RWPE1 (cell line): ENCODE results near the gene PLA2G4B.

ENCODE experiments used
- CTCF ChIA-PET: fragments of 350-600 bp; sonication (Branson Sonifier 250); formaldehyde crosslinking; extraction: SDS; loops from one replicate; lab custom pipeline; 2021; lab: Yijun Ruan, JAX
- POLR2A ChIA-PET: fragments of 400-600 bp; formaldehyde crosslinking; extraction: SDS; loops from one replicate; lab custom pipeline; 2020; ENCODE audit warnings: antibody characterized with exemption; ENCODE audit not compliant: low non-redundant PET; lab: Yijun Ruan, JAX
- DNase-seq: peaks from one replicate; pipeline ENCODE4 v3.0.0; 2012; ENCODE audit warnings: low spot score
- H3K27ac ChIP-seq: fragments of 450-650 bp; 2 replicates; pipeline ENCODE4 v1.5.1; 2017
- TF ChIP-seq, protein P1 (sequence below): fragments of 450-650 bp; conservative IDR thresholded peaks from 2 replicates; pipeline ENCODE4 v1.5.1; 2017; ENCODE audit warnings: low read depth, mild to moderate bottlenecking

The PLA2G4B gene

GRCh38 chr15:41824062-41824745 is 14.4 kb upstream of the PLA2G4B start:
- TF ChIP-seq, protein P1, sequence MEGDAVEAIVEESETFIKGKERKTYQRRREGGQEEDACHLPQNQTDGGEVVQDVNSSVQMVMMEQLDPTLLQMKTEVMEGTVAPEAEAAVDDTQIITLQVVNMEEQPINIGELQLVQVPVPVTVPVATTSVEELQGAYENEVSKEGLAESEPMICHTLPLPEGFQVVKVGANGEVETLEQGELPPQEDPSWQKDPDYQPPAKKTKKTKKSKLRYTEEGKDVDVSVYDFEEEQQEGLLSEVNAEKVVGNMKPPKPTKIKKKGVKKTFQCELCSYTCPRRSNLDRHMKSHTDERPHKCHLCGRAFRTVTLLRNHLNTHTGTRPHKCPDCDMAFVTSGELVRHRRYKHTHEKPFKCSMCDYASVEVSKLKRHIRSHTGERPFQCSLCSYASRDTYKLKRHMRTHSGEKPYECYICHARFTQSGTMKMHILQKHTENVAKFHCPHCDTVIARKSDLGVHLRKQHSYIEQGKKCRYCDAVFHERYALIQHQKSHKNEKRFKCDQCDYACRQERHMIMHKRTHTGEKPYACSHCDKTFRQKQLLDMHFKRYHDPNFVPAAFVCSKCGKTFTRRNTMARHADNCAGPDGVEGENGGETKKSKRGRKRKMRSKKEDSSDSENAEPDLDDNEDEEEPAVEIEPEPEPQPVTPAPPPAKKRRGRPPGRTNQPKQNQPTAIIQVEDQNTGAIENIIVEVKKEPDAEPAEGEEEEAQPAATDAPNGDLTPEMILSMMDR = no peak
- CTCF ChIA-PET = interaction anchor here (1.2 kb wide), 1 partner anchor 17 kb away, joined by 7 read pairs; no protein-coding TSS in a partner anchor
- POLR2A ChIA-PET = no interaction called here
- peak overlapping the region; percentile 88 for H3K27ac ChIP-seq
- DNase-seq = no peak

- CTCF ChIA-PET = interaction anchor here (0.5 to 1.5 kb wide), 4 partner anchors 13 to 70 kb away, joined by 3 to 7 read pairs (median 4); no protein-coding TSS in a partner anchor
- POLR2A ChIA-PET = no interaction called here
- TF ChIP-seq, protein P1 = no peak
Measured at GRCh38 chr15:41825145-41825544, 13.5 kb upstream of the PLA2G4B start.

DNA sequence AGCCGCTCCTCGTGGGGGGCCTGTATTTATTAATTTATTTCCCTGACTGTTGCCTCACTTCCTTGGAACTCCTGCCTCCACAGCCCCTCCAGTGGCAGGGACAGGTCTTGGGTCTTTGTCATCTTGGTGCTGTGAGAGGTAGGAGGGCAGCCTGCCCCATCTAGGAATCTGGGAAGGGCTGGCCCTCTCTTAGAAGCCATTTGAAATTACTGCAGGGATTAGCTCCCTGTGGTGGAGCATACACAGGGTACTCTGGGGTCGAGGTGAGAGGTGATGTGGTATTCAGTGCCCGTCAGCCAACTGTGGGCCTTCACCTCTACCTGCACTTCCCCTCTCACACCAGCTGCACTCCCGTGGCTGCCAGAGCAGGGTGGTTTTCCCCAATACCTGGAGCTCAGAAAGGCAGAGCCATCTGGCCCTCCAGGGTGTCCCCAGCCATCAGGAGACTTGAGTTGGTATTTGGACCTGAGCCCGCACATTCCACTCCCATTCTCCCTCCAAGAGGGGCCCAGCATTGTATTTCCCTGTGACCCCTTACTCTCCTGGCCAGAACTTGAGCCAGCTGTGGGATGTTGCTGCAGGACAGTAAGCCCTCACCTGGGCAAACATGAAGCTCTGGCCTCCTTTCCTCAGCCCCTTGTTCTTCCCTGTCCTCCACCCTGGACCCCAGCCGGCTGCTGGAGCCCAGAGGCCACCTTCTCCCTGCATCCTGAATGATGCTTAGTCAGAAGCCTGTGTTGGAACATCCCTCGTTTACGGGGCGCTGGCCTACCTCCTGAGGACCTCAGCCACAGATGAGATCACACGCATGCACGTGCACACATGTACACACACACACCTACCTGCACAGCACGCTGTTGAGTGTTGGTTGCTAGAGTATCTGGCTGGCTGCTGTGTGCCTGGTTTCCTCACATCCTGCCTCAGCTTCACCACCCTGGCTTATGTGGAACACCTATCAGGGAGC is 12.8 kb upstream of the PLA2G4B start:
- POLR2A ChIA-PET = no interaction called here
- H3K27ac ChIP-seq = peak overlapping the region; percentile 88
- TF ChIP-seq, protein P1 = no peak
- CTCF ChIA-PET = interaction anchor here (0.5 to 1.5 kb wide), 5 partner anchors 14 to 222 kb away, joined by 3 to 7 read pairs (median 4); no protein-coding TSS in a partner anchor
- DNase-seq = no peak

More at GRCh38 chr15:41825145-41825544, 13.5 kb upstream of the PLA2G4B start:
- DNase-seq = no peak
- peak overlapping the region; percentile 88 for H3K27ac ChIP-seq

- peak overlapping the region; percentile 88 for H3K27ac ChIP-seq
- POLR2A ChIA-PET = interaction anchor here (0.6 kb wide), 1 partner anchor 58 kb away, joined by 3 read pairs; no protein-coding TSS in a partner anchor
- DNase-seq = no peak
- CTCF ChIA-PET = no interaction called here
- TF ChIP-seq, protein P1 = no peak
Measured at GRCh38 chr15:41827290-41827879, 11.3 kb upstream of the PLA2G4B start.

- DNase-seq = peak; percentile 99
- H3K27ac ChIP-seq = peak within 1 kb of the TSS; percentile 88
- ChIA-PET POLR2A (no interaction called here), CTCF (no interaction called here)
- TF ChIP-seq, protein P1 = no peak
Measured at GRCh38 chr15:41827880-41828806, 10.5 kb upstream of the PLA2G4B start, which contains the start of gene JMJD7. TSS of gene JMJD7 (plus strand) at chr15:41828092. CDS start at chr15:41828125, 33 bp downstream.
